Liver (tissue), 9 donors: ENCODE results near the gene THADA. TPM values are rescaled to one million over a fixed set of nuclear protein-coding genes. Genes with fewer than 3 reads are reported as not detected.

Experiments used
- DNase-seq: peaks from one replicate; pipeline ENCODE4 v3.0.0-alpha.2; 2017; ENCODE audit warnings: low spot score
- H3K27ac ChIP-seq, 2 donors: one replicate each; pipeline ENCODE4 v1.7.0; 2013; ENCODE audit warnings: inconsistent platforms in 2 of 2, low read length in 2 of 2, control low read depth in 1 of 2, low read depth in 1 of 2, mild to moderate bottlenecking in 1 of 2
- H3K27me3 ChIP-seq, 4 donors: one replicate each; pipeline versions ENCODE4 v1.6.1 to v1.7.0; 2013; ENCODE audit warnings: low read length in 3 of 4, inconsistent platforms in 1 of 4, mild to moderate bottlenecking in 1 of 4, moderate library complexity in 1 of 4; ENCODE audit not compliant: control insufficient read depth in 4 of 4, insufficient read depth in 4 of 4
- H3K36me3 ChIP-seq, 4 donors: one replicate each; pipeline versions ENCODE4 v1.6.1 to v1.7.0; 2013; ENCODE audit warnings: low read length in 3 of 4, mild to moderate bottlenecking in 3 of 4, low read depth in 1 of 4, moderate library complexity in 1 of 4; ENCODE audit not compliant: control insufficient read depth in 4 of 4, insufficient read depth in 3 of 4
- H3K4me1 ChIP-seq, 4 donors: one replicate each; pipeline versions ENCODE4 v1.6.1 to v1.7.0; 2013; ENCODE audit warnings: low read length in 3 of 4, mild to moderate bottlenecking in 3 of 4, moderate library complexity in 1 of 4; ENCODE audit not compliant: control insufficient read depth in 4 of 4, insufficient read depth in 4 of 4
- H3K4me3 ChIP-seq, 3 donors: one replicate each; pipeline versions ENCODE4 v1.6.1 to v1.7.0; 2013; ENCODE audit warnings: low read length in 3 of 3, control low read depth in 1 of 3, low read depth in 1 of 3, mild to moderate bottlenecking in 1 of 3
- H3K9ac ChIP-seq, 2 donors: one replicate each; pipeline ENCODE4 v1.7.0; 2013; ENCODE audit warnings: low read length in 2 of 2, mild to moderate bottlenecking in 2 of 2, moderate library complexity in 2 of 2, control low read depth in 1 of 2, low read depth in 1 of 2
- H3K9me3 ChIP-seq, 4 donors: one replicate each; pipeline versions ENCODE4 v1.6.1 to v1.7.0; 2013; ENCODE audit warnings: low read length in 3 of 4; ENCODE audit not compliant: control insufficient read depth in 4 of 4
- ATF3 ChIP-seq: IDR thresholded peaks from 2 replicates; pipeline ENCODE4 v1.6.1; 2016; ENCODE audit warnings: antibody characterized with exemption
- CTCF ChIP-seq: fragments of 150-350 bp; IDR thresholded peaks from 2 replicates; pipeline ENCODE4 v1.5.1; 2017; ENCODE audit warnings: improper control_type of control experiment, low read depth, low read length; ENCODE audit not compliant: missing input control
- EGR1 ChIP-seq, 2 donors: IDR thresholded peaks; 2 replicates each; pipeline ENCODE4 v1.6.1; 2016 to 2018; ENCODE audit warnings: antibody characterized with exemption in 2 of 2, low read depth in 2 of 2
- FOXA1 ChIP-seq: IDR thresholded peaks from 2 replicates; pipeline ENCODE4 v1.6.1; 2016; ENCODE audit warnings: antibody characterized with exemption
- FOXA2 ChIP-seq: IDR thresholded peaks from 2 replicates; pipeline ENCODE4 v1.6.1; 2016; ENCODE audit warnings: antibody characterized with exemption
- GABPA ChIP-seq, 2 donors: IDR thresholded peaks in 1 of 2; conservative IDR thresholded peaks in 1 of 2; 2 replicates each; pipeline ENCODE4 v1.6.1; 2016; ENCODE audit warnings: antibody characterized with exemption in 2 of 2, mild to moderate bottlenecking in 1 of 2, moderate library complexity in 1 of 2
- HNF4A ChIP-seq, 2 donors: conservative IDR thresholded peaks; 2 replicates each; pipeline ENCODE4 v1.6.1; 2016; ENCODE audit warnings: antibody characterized with exemption in 2 of 2, mild to moderate bottlenecking in 2 of 2
- HNF4G ChIP-seq: IDR thresholded peaks from 2 replicates; pipeline ENCODE4 v1.6.1; 2016; ENCODE audit warnings: antibody characterized with exemption
- JUND ChIP-seq, 2 donors: IDR thresholded peaks; 2 replicates each; pipeline ENCODE4 v1.6.1; 2016; ENCODE audit warnings: antibody characterized with exemption in 2 of 2
- NR2F2 ChIP-seq: IDR thresholded peaks from 2 replicates; pipeline ENCODE4 v1.6.1; 2016; ENCODE audit warnings: antibody characterized with exemption
- RAD21 ChIP-seq, 2 donors: IDR thresholded peaks; 2 replicates each; pipeline ENCODE4 v1.6.1; 2016; ENCODE audit warnings: antibody characterized with exemption in 2 of 2, mild to moderate bottlenecking in 2 of 2
- RXRA ChIP-seq, 2 donors: IDR thresholded peaks; 2 replicates each; pipeline ENCODE4 v1.6.1; 2017 to 2018; ENCODE audit warnings: antibody characterized with exemption in 2 of 2, mild to moderate bottlenecking in 1 of 2
- SP1 ChIP-seq: IDR thresholded peaks from 2 replicates; pipeline ENCODE4 v1.6.1; 2018; ENCODE audit warnings: antibody characterized with exemption, mild to moderate bottlenecking
- TAF1 ChIP-seq: conservative IDR thresholded peaks from 2 replicates; pipeline ENCODE4 v1.6.1; 2016; ENCODE audit warnings: antibody characterized with exemption, mild to moderate bottlenecking
- YY1 ChIP-seq: IDR thresholded peaks from 2 replicates; pipeline ENCODE4 v1.6.1; 2016; ENCODE audit warnings: antibody characterized with exemption, mild to moderate bottlenecking
- ZBTB33 ChIP-seq: IDR thresholded peaks from 2 replicates; pipeline ENCODE4 v1.6.1; 2016; ENCODE audit warnings: antibody characterized with exemption
- WGBS: extraction: QIAGEN DNeasy Blood & Tissue Kit; methylation state at CpG from one replicate; pipeline ENCODE4 v1.1.7; 2013; 5-methylcytosine and 5-hydroxymethylcytosine counted together
- polyA plus RNA-seq, 2 donors: library from polyadenylated mRNA; stranded (reverse) in 1 of 2; unstranded in 1 of 2; fragments of 200-250 nt in 1 of 2; fragments of >200 nt in 1 of 2; fragmentation: Nextera tagmentation in 1 of 2; extraction: Ambion mirVana in 1 of 2; gene quantifications; one replicate each; pipeline versions ENCODE4 v1.2.1 to v1.2.3, GENCODE V29; 2013 to 2015
- total RNA-seq, 2 donors: library from RNA; depleted of rRNA; stranded (reverse); fragments of >200 nt; gene quantifications; one replicate each; pipeline ENCODE4 v1.2.3, GENCODE V29; 2014
- TF ChIP-seq, protein P1 (sequence below): IDR thresholded peaks from 2 replicates; pipeline ENCODE4 v1.6.1; 2016; ENCODE audit warnings: antibody characterized with exemption
- TF ChIP-seq, protein P2 (sequence below): IDR thresholded peaks from 2 replicates; pipeline ENCODE4 v1.6.1; 2016; ENCODE audit warnings: antibody characterized with exemption, mild to moderate bottlenecking
- donor health status: healthy.
- donor health status: healthy.
- donor health status: healthy.
- donor health status: healthy.
- donor health status: healthy.

THADA gene
- total and polyA plus RNA-seq, 4 donors = 12.0 to 37.2 (median 22.3) TPM

DNA sequence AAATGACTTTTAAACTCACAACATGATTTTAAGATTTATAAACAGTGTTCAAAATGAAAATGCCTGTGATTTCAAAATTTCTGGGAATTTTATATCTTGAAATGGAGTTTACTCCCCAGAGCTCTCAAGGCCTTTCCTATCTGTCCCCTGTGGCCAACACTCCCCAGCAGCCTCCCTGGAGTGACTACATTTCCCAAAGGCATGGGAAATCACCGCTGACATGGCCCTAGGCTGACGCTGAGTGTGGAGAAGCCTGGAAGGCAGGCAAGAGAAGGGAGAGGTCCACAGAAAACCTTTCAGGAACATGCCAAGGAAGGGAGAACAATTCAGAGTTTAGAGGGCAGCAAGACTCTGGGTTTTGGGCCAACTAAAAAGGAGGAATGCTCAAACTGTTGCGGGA, 349.2 kb downstream of the THADA start:
- H3K27me3 ChIP-seq = no peaks in the 10 kb centered on the region
- H3K4me1 ChIP-seq = no peaks in the 10 kb centered on the region
- H3K27ac ChIP-seq = no peak overlapping the region
- WGBS = 96% methylated on average over 3 of the region's 3 CpGs
- peaks cover 0 to 1% (median 0%) of the 10 kb centered on the region in 4 donors for H3K36me3 ChIP-seq
- no peak for DNase-seq
- H3K9me3 ChIP-seq = no peaks in the 10 kb centered on the region
- TF ChIP-seq, protein P1, sequence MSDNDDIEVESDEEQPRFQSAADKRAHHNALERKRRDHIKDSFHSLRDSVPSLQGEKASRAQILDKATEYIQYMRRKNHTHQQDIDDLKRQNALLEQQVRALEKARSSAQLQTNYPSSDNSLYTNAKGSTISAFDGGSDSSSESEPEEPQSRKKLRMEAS = no peak
- TF ChIP-seq EGR1 (IDR thresholded peaks at IDR 0.05; ENCODE audit: low read depth in 2 of 2) (no peak), JUND (IDR thresholded peaks at IDR 0.05) (no peak), RXRA (IDR thresholded peaks at IDR 0.05) (no peak), FOXA2 (no peak), SP1 (no peak), TAF1 (no peak), ATF3 (no peak), FOXA1 (no peak), NR2F2 (no peak), HNF4A (conservative IDR thresholded peaks at IDR 0.05) (no peak), CTCF (no peak), ZBTB33 (no peak), YY1 (no peak), HNF4G (no peak), GABPA (IDR thresholded peaks at IDR 0.05 in 1 of 2, conservative IDR thresholded peaks at IDR 0.05 in 1 of 2) (no peak), RAD21 (IDR thresholded peaks at IDR 0.05) (no peak)
- TF ChIP-seq, protein P2, sequence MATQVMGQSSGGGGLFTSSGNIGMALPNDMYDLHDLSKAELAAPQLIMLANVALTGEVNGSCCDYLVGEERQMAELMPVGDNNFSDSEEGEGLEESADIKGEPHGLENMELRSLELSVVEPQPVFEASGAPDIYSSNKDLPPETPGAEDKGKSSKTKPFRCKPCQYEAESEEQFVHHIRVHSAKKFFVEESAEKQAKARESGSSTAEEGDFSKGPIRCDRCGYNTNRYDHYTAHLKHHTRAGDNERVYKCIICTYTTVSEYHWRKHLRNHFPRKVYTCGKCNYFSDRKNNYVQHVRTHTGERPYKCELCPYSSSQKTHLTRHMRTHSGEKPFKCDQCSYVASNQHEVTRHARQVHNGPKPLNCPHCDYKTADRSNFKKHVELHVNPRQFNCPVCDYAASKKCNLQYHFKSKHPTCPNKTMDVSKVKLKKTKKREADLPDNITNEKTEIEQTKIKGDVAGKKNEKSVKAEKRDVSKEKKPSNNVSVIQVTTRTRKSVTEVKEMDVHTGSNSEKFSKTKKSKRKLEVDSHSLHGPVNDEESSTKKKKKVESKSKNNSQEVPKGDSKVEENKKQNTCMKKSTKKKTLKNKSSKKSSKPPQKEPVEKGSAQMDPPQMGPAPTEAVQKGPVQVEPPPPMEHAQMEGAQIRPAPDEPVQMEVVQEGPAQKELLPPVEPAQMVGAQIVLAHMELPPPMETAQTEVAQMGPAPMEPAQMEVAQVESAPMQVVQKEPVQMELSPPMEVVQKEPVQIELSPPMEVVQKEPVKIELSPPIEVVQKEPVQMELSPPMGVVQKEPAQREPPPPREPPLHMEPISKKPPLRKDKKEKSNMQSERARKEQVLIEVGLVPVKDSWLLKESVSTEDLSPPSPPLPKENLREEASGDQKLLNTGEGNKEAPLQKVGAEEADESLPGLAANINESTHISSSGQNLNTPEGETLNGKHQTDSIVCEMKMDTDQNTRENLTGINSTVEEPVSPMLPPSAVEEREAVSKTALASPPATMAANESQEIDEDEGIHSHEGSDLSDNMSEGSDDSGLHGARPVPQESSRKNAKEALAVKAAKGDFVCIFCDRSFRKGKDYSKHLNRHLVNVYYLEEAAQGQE = no peak
- H3K4me3 ChIP-seq = no peak overlapping the region
- H3K9ac ChIP-seq = no peak overlapping the region
